NCI-H1436 treated with DMSO at 0.1 percent for 48 hours (cell line): ENCODE measurements around the gene PHYKPL.
"Not testable (repeated sequence)": the region's sequence is repeated elsewhere in the genome, so short reads cannot be mapped to it uniquely, and the experiment has no call there.

Experiments
- DNase-seq: peaks from one replicate; lab custom pipeline; 2025; lab: John Stamatoyannopoulos, UW

Gene PHYKPL

GRCh38 chr5:178264044-178264443 is 31.4 kb upstream of the PHYKPL start:
- no peak for DNase-seq

GRCh38 chr5:178261666-178262600 is 29.3 kb upstream of the PHYKPL start:
- no peak for DNase-seq

- no peak for DNase-seq
These were observed 27.3 kb upstream of the PHYKPL start for GRCh38 chr5:178259623-178260536.

GRCh38 chr5:178257650-178258049 is 25.0 kb upstream of the PHYKPL start:
- DNase-seq: no peak

GRCh38 chr5:178256746-178257145 is 24.1 kb upstream of the PHYKPL start:
- DNase-seq: no peak

- DNase-seq: not testable (repeated sequence)
These were observed 21.0 kb upstream of the PHYKPL start for GRCh38 chr5:178253632-178254031.

DNA sequence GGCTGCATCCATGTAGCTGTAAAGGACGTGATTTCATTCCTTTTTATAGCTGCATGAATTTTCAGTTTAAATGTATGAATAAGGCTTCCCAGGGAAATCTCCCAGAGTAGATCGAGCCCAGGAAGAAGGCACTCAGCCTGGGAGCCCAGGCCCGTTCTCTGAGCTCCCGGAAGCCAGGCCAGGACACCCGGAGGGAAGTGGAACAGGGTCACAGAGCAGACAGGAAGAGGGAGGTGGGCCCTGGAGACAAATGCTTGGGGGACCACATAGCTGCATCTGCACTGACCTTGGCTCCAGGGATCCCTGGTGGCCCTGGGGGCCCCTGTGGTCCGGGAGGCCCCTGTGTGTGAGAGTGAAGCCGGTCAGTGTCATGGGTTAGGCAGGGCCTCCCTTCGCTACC is 19.7 kb upstream of the PHYKPL start:
- no peak for DNase-seq

GRCh38 chr5:178250263-178250662 is 17.7 kb upstream of the PHYKPL start:
- no peak for DNase-seq

DNA sequence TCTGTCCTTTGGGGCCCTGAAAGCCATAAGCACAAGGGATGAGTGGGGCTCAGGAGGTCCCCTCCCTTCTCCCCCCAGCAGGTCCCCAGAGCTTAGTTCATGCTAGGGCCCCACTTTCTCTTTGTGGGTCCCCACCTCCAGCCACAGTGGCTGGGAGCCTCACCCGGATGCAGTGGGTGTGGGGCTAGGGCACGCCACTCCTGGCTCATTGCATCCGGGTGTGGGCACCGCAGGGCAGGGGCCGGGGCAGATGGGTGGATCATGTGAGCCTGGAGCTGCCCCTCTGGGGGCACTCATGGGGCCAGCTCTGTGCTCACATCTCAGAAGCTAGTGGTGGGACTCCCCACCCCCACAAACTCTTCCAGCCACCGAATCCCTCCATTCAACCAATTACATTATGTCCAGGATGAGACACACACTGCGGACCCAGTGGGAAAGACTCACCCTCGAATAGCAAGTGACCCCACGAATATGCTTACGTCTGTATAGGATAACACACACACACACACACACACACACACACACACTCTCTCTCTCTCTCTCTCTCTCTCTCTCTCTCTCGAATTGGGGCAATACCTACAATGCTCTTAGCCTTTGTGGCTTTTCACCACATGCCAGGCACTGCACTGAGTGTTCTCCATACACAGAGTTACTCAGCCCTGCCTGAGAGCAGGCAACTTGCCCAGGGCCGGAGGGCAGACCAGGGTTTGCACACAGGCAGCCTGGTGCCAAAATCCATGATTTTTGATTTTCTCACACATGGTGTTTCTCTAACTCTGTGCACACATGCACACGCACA is 16.8 kb upstream of the PHYKPL start:
- no peak for DNase-seq

- no peak for DNase-seq
These were observed 16.1 kb upstream of the PHYKPL start for GRCh38 chr5:178248750-178249149.

GRCh38 chr5:178247481-178248456 is 15.2 kb upstream of the PHYKPL start:
- DNase-seq: no peak

DNA sequence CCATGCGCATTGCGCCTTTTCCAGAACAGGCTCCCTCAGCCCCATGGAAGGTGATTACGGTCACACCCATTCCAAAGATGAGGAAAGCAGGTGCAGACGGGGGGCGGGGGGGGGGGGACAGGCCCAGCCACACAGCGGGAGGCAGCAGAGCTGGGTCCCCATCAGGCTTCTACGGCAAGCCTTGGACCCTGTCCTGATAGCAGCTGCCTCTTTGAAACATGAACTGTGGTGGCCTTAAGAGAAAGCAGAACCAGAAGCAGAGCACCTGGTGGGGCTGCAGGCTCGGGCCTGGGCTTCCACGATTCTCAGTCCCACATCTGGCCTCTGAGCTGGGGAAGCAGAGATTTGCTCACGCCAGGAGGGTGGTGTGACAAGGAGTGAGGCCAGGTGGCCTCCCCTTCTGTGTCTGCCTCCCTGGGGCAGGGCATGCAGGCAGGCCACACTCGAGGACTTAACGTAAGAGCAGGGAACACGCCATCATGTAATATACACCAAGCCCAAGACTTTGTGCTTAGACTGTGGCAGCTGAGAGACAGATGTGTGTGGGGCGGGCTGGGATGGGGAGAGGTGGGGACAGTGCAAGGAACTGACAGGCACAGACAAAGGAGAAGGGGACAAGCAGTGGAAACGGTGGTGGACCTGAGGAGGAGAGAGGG is 14.2 kb upstream of the PHYKPL start:
- DNase-seq: no peak

DNA sequence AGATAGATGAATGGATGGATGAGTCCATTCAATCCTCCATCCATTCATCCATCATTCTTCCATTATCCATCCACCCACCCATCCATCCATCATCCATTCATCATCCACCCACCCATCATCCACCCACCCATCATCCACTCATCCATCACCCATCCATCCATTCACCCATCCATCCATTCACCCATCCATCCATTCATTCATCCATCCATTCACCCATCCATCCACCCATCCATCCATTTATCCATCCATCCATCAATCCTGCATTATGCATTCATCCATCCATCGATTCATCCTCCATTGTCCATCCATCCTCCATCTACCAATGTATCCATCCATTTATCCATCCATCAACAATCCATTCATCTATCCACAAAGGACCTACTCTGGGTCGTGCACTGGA is 12.8 kb upstream of the PHYKPL start:
- DNase-seq: no peak

DNA sequence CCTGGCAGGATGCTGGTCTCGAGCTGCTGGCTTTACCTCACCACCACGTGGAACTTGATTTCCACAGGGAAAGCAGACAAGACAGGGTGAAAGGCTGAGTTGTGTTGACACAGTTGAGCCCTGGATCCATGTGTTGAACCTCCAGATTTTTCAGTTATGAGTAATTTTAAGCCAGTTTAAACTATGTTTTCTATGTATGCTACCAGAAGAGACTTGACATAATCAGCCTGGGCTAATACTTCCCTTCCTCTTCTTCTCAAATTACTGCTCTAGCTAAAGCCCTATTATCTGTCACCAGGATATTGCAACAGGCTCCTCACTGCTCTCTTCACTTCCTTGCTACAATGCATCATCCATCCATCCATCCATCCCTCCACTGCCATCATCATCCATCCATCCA is 12.0 kb upstream of the PHYKPL start:
- DNase-seq: no peak

- DNase-seq: no peak
These were observed 9.8 kb upstream of the PHYKPL start for GRCh38 chr5:178242416-178242815.

DNA sequence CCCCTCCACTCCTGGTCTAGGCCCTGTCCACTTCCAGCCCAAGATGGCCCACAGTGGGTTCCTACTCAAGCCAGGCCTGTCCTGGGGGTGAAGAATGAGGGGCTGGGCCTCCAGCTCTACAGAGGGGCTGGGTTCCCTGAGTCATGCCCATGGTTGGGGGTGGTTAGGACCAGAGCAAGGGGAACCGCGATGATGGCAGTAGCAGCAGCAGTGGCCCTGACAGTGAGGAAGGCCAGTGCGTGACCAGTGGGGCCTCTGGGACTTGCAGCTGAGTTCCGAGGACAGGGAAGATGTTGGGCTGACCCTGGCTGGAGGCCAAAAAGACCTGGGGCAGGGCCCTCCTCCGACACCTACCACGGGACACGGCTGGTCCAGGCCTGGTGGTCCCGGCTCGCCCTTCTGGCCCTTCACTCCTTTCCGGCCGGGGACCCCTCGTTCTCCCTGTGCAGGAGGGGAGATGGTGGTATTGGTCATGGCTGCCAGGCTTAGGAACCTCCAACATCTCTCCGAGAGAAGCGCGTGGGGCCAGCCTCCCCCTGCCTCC is 9.2 kb upstream of the PHYKPL start:
- DNase-seq: no peak

DNA sequence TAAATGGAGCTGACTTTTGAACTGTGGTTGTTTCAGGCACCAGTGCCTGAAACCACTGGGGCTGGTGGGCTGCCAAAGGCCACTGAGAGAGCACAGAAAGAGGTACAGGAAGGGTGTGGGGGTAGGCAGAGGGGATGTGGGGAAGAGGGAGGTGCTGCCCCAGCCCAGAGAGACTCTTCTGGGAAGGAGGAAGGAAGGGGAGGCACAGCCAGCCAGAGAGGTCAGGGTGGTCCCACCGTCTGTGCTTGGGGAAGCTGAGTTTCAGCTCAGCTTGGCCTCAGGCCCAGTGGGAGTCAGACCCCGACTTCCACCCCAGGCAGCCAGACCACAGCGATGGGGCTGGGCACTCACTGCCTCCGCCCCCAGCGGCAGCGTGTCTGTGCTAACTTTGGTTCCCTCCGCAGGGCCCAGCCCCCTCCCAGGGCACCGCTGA is 8.6 kb upstream of the PHYKPL start:
- no peak for DNase-seq

GRCh38 chr5:178240766-178241165 is 8.2 kb upstream of the PHYKPL start:
- DNase-seq: no peak

- DNase-seq: no peak
These were observed 7.7 kb upstream of the PHYKPL start for GRCh38 chr5:178240341-178240741.
